Keratinocyte (primary cell): ENCODE data around the gene MAST3. TPM values are rescaled to one million over a fixed set of nuclear protein-coding genes. Genes with fewer than 3 reads are reported as not detected.

Experiments used
- DNase-seq: peaks from one replicate; pipeline ENCODE4 v3.0.0-alpha.2; 2011; ENCODE audit warnings: low read depth, missing footprints, low spot score
- FAIRE-seq: peaks from 2 replicates; lab custom pipeline; 2011; peaks lifted over from hg19 to GRCh38; lab: Jason Lieb, UNC
- H2AFZ ChIP-seq: 2 replicates; pipeline ENCODE4 v1.6.0; 2012; ENCODE audit warnings: low read length, control low read depth, inconsistent platforms; ENCODE audit not compliant: control insufficient read depth
- H3K27ac ChIP-seq: 2 replicates; pipeline ENCODE4 v1.5.1; 2011; ENCODE audit warnings: low read length; ENCODE audit not compliant: control insufficient read depth, insufficient read depth
- H3K27me3 ChIP-seq: 3 replicates; pipeline ENCODE4 v1.6.0; 2011; ENCODE audit warnings: low read length; ENCODE audit not compliant: control insufficient read depth, insufficient read depth; ENCODE audit errors: extremely low read depth
- H3K36me3 ChIP-seq, 2 experiments: 2 replicates in 1 of 2; 3 replicates in 1 of 2; pipeline ENCODE4 v1.5.1; 2011; ENCODE audit warnings: low read length in 2 of 2, mild to moderate bottlenecking in 1 of 2; ENCODE audit not compliant: control insufficient read depth in 2 of 2, insufficient read depth in 2 of 2; ENCODE audit errors: extremely low read depth in 1 of 2
- H3K4me1 ChIP-seq: 3 replicates; pipeline ENCODE4 v1.5.1; 2011; ENCODE audit warnings: low read length; ENCODE audit not compliant: control insufficient read depth, insufficient read depth; ENCODE audit errors: extremely low read depth
- H3K4me2 ChIP-seq: 3 replicates; pipeline ENCODE4 v1.6.0; 2011; ENCODE audit warnings: low read depth, low read length; ENCODE audit not compliant: control insufficient read depth, insufficient read depth; ENCODE audit errors: extremely low read depth
- H3K4me3 ChIP-seq, 3 experiments: fragments of 200-600 bp in 1 of 3; sonication (generic) in 1 of 3; 2 replicates in 2 of 3; 3 replicates in 1 of 3; pipeline ENCODE4 v1.5.1; 2011 to 2016; ENCODE audit warnings: low read length in 3 of 3, mild to moderate bottlenecking in 3 of 3, control low read depth in 2 of 3, inconsistent platforms in 1 of 3, low read depth in 1 of 3, mixed read lengths in 1 of 3, mixed run types in 1 of 3, moderate library complexity in 1 of 3; ENCODE audit not compliant: control insufficient read depth in 2 of 3, insufficient read depth in 2 of 3; ENCODE audit errors: extremely low read depth in 1 of 3
- H3K79me2 ChIP-seq: 2 replicates; pipeline ENCODE4 v1.6.0; 2012; ENCODE audit warnings: low read length; ENCODE audit not compliant: control insufficient read depth, insufficient read depth
- H3K9ac ChIP-seq: 3 replicates; pipeline ENCODE4 v1.6.0; 2011; ENCODE audit warnings: low read length; ENCODE audit not compliant: control insufficient read depth, insufficient read depth; ENCODE audit errors: extremely low read depth
- H3K9me1 ChIP-seq: 3 replicates; pipeline ENCODE4 v1.6.0; 2011; ENCODE audit warnings: low read length; ENCODE audit not compliant: control insufficient read depth, insufficient read depth; ENCODE audit errors: extremely low read depth
- H3K9me3 ChIP-seq: 2 replicates; pipeline ENCODE4 v1.5.1; 2012; ENCODE audit warnings: low read depth, low read length; ENCODE audit not compliant: control insufficient read depth
- H4K20me1 ChIP-seq: 3 replicates; pipeline ENCODE4 v1.6.0; 2011; ENCODE audit warnings: low read length; ENCODE audit not compliant: control insufficient read depth, insufficient read depth; ENCODE audit errors: extremely low read depth
- CTCF ChIP-seq, 3 experiments: IDR thresholded peaks in 1 of 3; conservative IDR thresholded peaks in 1 of 3; optimal IDR thresholded peaks in 1 of 3; 2 replicates in 2 of 3; 3 replicates in 1 of 3; pipeline versions ENCODE3 to v1.5.1; 2011; ENCODE audit warnings: low read length in 3 of 3, mild to moderate bottlenecking in 3 of 3, moderate library complexity in 2 of 3, control low read depth in 1 of 3, inconsistent platforms in 1 of 3; ENCODE audit not compliant: insufficient read depth in 2 of 3; ENCODE audit errors: extremely low read depth in 1 of 3
- EZH2 ChIP-seq: IDR thresholded peaks from one replicate; pipeline ENCODE4 v1.6.1; 2012; ENCODE audit warnings: inconsistent platforms, mild to moderate bottlenecking, low read length, moderate library complexity
- dilution Hi-C: fragments of 300-500 bp; cut with MboI; formaldehyde crosslinking; loops from one replicate; pipeline ENCODE4 v1.7.0; 2020; ENCODE audit warnings: low sequenced_read_pairs; ENCODE audit not compliant: extremely low pct_ligation_motif_present
- polyA plus RNA-seq, 5 experiments: library from polyadenylated mRNA; depleted of rRNA in 3 of 5; stranded (reverse) in 3 of 5; stranded (forward) in 1 of 5; unstranded in 1 of 5; fragments of >200 nt; gene quantifications; 1 replicate in 1 of 5; 2 replicates in 3 of 5; 3 replicates in 1 of 5; pipeline versions ENCODE4 v1.2.1 to v1.2.3, GENCODE V29; 2011 to 2012; ENCODE audit warnings: missing spikeins in 2 of 5, low read depth in 1 of 5, low replicate concordance in 1 of 5

The MAST3 gene
- polyA plus RNA-seq, 1 donor (not counting 4 experiments of a cell fraction or from before 2014, with no cell fraction given), result 0.73 TPM

GRCh38 chr19:18121166-18121565 lies 23.6 kb downstream of the MAST3 start:
- H3K9me3 ChIP-seq, result no peaks in the 10 kb centered on the region
- H3K79me2 ChIP-seq, result no peaks in the 10 kb centered on the region
- H3K27ac ChIP-seq, result no peak overlapping the region
- no peak overlapping the region for H3K4me3 ChIP-seq
- no peaks in the 10 kb centered on the region for H3K27me3 ChIP-seq
- no peaks in the 10 kb centered on the region for H3K9me1 ChIP-seq
- TF ChIP-seq CTCF (optimal IDR thresholded peaks at IDR 0.05 in 1 of 3, IDR thresholded peaks at IDR 0.05 in 1 of 3, conservative IDR thresholded peaks at IDR 0.05 in 1 of 3; ENCODE audit: extremely low read depth in 1 of 3, insufficient read depth in 2 of 3, low read length in 3 of 3), result no peak
- no peak for TF ChIP-seq EZH2
- peaks cover 0 to 3% of the 10 kb centered on the region in 2 experiments for H3K36me3 ChIP-seq
- H3K4me1 ChIP-seq, result peaks cover 10% of the 10 kb centered on the region
- no peak overlapping the region for H3K4me2 ChIP-seq
- no peaks in the 10 kb centered on the region for H4K20me1 ChIP-seq
- FAIRE-seq (no peak), DNase-seq (no peak)
- no peak overlapping the region for H2AFZ ChIP-seq
- dilution Hi-C loops, result no loop called here
- no peak overlapping the region for H3K9ac ChIP-seq

GRCh38 chr19:18122424-18122823 lies 24.8 kb downstream of the MAST3 start:
- TF ChIP-seq CTCF (optimal IDR thresholded peaks at IDR 0.05 in 1 of 3, IDR thresholded peaks at IDR 0.05 in 1 of 3, conservative IDR thresholded peaks at IDR 0.05 in 1 of 3; ENCODE audit: extremely low read depth in 1 of 3, insufficient read depth in 2 of 3, low read length in 3 of 3) (no peak), EZH2 (no peak)
- DNase-seq (no peak), FAIRE-seq (no peak)
- no peaks in the 10 kb centered on the region for H3K9me3 ChIP-seq
- no peak overlapping the region for H2AFZ ChIP-seq
- H3K4me1 ChIP-seq, result peaks cover 10% of the 10 kb centered on the region
- H4K20me1 ChIP-seq, result no peaks in the 10 kb centered on the region
- H3K4me2 ChIP-seq, result no peak overlapping the region
- no peak overlapping the region for H3K4me3 ChIP-seq
- H3K9ac ChIP-seq, result no peak overlapping the region
- H3K27ac ChIP-seq, result no peak overlapping the region
- no peaks in the 10 kb centered on the region for H3K27me3 ChIP-seq
- H3K36me3 ChIP-seq, result peaks cover 0 to 3% of the 10 kb centered on the region in 2 experiments
- no peaks in the 10 kb centered on the region for H3K9me1 ChIP-seq
- H3K79me2 ChIP-seq, result no peaks in the 10 kb centered on the region
- dilution Hi-C loops, result no loop called here
